ENCODE data around the gene TMC5.

DNA sequence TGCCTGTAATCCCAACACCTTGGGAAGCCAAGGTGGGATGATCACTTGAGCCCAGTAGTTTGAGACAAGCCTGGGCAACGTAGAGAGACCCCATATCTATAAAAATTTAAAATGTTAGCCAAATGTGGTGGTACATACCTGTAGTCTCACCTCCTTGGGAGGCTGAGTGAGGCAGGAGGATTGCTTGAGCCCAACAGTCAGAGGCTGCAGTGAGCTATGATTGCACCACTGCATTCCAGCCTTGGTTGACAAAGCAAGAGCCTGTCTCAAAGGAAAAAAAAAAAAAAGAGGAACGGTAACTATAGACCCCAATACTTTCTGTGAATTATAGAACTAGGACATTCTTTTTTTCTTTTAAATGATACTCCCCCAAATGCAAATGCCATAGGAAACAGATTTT, 1.8 kb upstream of the TMC5 start:
- no peak for TF ChIP-seq EP300 (IDR thresholded peaks at IDR 0.05)
- TF ChIP-seq, protein P1, sequence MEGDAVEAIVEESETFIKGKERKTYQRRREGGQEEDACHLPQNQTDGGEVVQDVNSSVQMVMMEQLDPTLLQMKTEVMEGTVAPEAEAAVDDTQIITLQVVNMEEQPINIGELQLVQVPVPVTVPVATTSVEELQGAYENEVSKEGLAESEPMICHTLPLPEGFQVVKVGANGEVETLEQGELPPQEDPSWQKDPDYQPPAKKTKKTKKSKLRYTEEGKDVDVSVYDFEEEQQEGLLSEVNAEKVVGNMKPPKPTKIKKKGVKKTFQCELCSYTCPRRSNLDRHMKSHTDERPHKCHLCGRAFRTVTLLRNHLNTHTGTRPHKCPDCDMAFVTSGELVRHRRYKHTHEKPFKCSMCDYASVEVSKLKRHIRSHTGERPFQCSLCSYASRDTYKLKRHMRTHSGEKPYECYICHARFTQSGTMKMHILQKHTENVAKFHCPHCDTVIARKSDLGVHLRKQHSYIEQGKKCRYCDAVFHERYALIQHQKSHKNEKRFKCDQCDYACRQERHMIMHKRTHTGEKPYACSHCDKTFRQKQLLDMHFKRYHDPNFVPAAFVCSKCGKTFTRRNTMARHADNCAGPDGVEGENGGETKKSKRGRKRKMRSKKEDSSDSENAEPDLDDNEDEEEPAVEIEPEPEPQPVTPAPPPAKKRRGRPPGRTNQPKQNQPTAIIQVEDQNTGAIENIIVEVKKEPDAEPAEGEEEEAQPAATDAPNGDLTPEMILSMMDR (IDR thresholded peaks at IDR 0.05) = no peak
- TF ChIP-seq POLR2A (IDR thresholded peaks at IDR 0.05) = no peak
